HG03064 (cell line): ENCODE measurements around the gene MSH6.

Source experiments
- ATAC-seq: cut with Tn5 transposase; IDR thresholded peaks from one replicate; pipeline ENCODE4 v1.9.1; 2021; ENCODE audit warnings: low read depth; ENCODE audit not compliant: unreplicated experiment

The MSH6 gene, protein sequence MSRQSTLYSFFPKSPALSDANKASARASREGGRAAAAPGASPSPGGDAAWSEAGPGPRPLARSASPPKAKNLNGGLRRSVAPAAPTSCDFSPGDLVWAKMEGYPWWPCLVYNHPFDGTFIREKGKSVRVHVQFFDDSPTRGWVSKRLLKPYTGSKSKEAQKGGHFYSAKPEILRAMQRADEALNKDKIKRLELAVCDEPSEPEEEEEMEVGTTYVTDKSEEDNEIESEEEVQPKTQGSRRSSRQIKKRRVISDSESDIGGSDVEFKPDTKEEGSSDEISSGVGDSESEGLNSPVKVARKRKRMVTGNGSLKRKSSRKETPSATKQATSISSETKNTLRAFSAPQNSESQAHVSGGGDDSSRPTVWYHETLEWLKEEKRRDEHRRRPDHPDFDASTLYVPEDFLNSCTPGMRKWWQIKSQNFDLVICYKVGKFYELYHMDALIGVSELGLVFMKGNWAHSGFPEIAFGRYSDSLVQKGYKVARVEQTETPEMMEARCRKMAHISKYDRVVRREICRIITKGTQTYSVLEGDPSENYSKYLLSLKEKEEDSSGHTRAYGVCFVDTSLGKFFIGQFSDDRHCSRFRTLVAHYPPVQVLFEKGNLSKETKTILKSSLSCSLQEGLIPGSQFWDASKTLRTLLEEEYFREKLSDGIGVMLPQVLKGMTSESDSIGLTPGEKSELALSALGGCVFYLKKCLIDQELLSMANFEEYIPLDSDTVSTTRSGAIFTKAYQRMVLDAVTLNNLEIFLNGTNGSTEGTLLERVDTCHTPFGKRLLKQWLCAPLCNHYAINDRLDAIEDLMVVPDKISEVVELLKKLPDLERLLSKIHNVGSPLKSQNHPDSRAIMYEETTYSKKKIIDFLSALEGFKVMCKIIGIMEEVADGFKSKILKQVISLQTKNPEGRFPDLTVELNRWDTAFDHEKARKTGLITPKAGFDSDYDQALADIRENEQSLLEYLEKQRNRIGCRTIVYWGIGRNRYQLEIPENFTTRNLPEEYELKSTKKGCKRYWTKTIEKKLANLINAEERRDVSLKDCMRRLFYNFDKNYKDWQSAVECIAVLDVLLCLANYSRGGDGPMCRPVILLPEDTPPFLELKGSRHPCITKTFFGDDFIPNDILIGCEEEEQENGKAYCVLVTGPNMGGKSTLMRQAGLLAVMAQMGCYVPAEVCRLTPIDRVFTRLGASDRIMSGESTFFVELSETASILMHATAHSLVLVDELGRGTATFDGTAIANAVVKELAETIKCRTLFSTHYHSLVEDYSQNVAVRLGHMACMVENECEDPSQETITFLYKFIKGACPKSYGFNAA (N-terminal part only)

GRCh38 chr2:47782671-47783485 is at the start of gene MSH6:
TSS of gene MSH6 (plus strand) at chr2:47783145. CDS start at chr2:47783234, 89 bp downstream.
- peak; percentile 80 for ATAC-seq

DNA sequence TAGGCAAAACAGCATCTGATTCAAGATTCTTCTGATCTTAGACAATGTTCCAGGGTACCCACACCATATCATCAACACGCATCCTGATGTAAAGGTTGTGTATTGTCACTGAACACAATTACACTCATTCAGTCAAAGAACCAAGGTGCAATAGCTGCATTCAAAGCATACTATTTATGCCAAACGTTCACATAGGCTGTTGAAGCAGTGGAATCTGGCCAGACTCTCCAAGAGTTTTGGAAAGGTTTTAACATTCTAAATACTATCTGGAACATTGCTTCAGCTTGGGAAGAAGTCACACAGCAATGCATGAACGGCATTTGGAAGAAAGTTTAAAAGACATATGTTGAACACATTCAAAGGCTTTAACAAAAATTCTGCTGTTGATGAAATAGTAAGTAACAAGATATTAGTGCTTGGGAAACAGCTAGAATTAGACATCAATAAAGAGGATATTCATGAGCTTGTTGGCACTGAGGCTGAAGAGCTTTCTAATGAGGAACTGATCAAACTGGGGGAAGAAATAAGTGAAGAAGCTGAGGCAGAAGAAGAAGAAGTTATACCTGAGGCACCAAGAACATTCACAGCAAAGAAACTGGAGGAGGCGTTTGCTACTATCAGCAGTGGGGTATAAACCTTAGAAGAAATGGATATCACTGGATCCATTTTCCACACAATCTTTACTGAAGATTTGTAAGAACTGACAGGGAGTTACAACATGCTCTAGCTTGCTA is 47.6 kb upstream of the MSH6 start:
- no peak for ATAC-seq

GRCh38 chr2:47735912-47736311 is 47.0 kb upstream of the MSH6 start:
- no peak for ATAC-seq

DNA sequence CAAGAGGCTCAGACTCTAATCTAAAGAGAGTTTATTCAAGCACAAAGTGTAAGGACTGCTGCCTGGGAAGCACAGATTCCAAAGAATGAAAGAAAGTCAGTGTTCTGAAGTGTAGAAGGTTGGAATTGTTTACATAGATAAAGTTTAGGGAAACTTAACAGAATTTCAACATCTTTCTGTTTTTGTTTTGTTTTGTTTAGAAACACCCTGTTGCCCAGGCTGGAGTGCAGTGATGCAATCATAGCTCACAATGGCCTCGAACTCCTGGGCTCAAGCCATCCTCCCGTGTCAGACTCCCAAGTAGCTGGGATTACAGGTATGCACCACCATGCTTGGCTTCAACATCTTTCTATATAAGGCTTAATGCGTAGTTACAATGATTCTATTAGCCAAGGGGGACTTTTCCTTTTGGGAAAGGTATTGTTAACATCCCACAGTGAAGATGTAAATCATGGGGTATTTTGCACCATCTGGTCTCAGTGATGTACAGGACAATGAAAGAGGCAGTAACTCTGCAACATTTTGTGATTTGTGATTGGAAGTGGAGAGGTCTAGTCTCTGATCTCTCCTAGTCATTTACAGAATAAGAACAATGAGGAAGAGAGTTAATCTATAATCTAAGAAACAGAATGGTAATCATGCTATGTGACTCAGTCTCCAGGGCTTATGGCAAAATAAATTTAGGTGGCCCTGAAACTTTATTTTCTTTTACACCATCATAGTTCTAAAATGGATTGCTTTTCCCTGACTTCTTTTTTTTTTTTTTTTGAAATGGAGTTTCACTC is 45.6 kb upstream of the MSH6 start:
- ATAC-seq, result no peak

GRCh38 chr2:47738331-47738730 is 44.6 kb upstream of the MSH6 start:
- ATAC-seq, result no peak

DNA sequence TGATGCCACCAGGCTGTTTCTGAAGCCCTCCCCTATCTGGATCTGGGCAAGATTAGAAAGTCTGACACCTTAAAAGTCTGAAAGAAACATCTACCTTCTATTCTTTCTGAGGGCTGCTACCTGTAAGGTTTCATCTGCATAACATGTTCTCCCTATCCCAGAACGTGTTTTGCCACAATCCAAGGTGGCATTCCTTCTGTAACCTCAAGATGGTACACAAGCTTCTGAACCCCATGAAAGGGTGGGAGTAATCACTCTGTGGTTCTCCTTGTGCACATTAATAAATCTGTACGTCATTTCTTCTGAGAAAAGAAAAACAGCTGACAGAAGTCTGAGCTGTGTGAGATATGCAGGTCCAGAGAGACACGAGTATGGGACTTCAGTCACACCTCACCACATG is 41.8 kb upstream of the MSH6 start:
- no peak for ATAC-seq

DNA sequence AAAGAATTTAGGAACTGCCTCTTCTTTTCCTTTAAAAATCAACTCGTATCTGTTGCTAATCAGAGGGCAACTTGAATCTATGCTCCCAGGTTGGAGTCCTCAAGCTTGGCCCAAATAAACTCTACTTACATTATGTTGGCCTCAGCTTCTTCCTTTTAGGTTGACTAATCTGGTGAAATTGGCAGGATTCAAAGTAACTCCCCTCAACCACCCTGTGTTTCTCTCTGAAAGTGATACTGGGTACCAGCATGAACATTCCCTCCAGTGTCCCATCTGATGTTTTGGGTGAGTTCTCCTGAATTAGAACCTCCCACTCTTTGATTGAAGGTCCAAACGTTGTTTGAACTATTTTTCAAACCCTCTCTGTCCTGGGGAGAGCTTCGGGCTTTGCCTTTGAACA is 41.3 kb upstream of the MSH6 start:
- ATAC-seq, result no peak

- ATAC-seq, result no peak
These were observed 38.9 kb upstream of the MSH6 start for GRCh38 chr2:47744074-47744473.

GRCh38 chr2:47747878-47748277 is 35.1 kb upstream of the MSH6 start:
- ATAC-seq, result no peak

GRCh38 chr2:47751856-47752414 is 31.0 kb upstream of the MSH6 start:
- ATAC-seq, result peak; percentile 34

DNA sequence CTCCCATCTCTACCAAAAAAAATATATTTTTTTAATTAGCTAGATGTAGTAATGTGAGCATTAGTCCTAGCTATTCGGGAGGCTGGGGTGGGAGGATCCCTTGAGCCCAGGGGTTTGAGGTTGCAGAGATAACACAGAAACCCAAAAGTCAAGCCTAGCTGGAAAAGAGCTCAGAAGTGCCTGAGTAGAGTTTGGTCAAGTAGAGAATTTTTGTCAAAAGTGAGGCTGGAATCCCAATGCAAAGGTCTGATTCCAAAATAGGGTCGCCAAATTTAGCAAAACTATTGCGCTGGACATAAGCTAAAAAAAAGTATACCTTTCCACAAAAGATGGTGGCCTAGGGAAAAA is 15.5 kb upstream of the MSH6 start:
- ATAC-seq, result no peak

DNA sequence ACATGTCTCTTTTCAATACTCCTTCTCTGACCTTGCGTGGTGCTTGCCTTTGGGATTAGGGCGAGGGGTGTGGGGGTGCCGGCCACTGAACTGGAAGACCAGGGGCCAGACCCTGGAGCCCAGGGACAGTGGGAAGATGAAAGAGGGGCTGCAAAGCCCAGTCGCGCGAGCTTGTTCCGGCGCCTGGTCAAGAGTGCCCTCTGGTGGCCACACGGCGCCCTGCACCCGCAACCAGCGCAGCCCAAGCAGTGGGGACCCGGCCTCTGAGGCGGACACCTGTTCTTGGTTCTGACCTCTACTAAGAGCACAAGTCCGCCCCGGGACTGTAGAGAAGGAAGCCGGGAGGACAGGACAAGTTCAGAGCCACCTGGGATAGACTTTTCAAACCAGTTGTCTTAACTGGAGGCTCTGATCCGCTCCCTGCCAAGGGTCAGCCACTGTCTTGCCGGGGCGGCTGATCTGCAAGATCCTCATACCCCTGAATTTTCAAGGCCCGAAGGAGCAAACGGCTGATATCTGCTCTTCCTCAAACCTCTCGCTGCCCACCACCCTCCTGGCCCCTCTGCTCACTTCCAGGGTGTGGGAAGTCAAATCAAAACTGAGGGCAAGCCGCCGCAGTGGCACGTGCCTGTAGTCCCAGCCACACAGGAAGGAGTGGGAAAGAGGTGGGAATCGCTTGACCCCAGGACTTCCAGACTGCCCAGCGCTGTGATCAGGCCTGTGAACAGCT is 14.9 kb upstream of the MSH6 start:
- ATAC-seq, result no peak

- ATAC-seq, result no peak
These were observed 13.6 kb upstream of the MSH6 start for GRCh38 chr2:47769318-47769717.

- no peak for ATAC-seq
These were observed 11.7 kb upstream of the MSH6 start for GRCh38 chr2:47771211-47771610.

DNA sequence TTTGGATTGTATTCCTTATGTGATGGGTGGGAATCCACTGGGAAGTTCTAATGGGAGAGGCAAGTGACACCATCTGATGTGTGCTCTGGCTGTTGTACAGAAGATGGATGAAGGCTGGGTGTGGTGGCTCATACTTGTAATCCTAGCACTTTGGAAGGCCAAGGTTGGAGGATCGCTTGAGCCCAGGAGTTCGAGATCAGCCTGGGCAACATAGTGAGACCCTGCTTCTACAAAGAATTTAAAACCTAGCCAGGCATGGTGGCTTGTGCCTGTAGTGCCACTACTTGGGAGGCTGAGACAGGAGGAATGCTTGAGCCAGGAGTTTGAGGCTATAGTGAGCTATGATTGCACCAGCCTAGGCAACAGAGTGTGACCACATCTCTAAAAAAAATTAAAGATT is 10.6 kb upstream of the MSH6 start:
- no peak for ATAC-seq

DNA sequence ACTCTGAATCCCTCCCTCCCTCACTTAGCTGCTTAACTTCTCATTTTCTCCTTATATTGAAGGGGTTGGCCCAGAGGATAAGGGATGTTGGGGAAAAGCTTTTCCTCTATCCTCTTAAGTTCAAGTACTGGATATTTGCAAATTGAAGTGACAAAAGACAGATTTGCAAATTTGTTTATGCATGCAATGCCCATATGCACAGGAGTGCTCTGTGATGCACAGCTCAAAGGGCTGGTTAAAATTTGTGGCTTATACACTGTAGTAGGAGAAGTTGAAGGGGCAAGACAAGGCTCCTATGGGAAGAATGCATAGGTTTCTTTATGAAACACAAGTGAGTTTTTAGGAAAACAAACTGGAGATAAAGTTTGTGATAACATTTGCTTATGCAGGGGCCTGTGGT is 8.4 kb upstream of the MSH6 start:
- ATAC-seq, result no peak

GRCh38 chr2:47777277-47777937 is 5.5 kb upstream of the MSH6 start:
- ATAC-seq, result no peak
